ENCODE data around the gene PJVK. TPM values are rescaled to one million over a fixed set of nuclear protein-coding genes. Genes with fewer than 3 reads are reported as not detected.

PJVK gene
- total and polyA plus RNA-seq, 2 donors (not counting 3 experiments of a cell fraction or from before 2014, with no cell fraction given) = 1.3 to 1.4 TPM

DNA sequence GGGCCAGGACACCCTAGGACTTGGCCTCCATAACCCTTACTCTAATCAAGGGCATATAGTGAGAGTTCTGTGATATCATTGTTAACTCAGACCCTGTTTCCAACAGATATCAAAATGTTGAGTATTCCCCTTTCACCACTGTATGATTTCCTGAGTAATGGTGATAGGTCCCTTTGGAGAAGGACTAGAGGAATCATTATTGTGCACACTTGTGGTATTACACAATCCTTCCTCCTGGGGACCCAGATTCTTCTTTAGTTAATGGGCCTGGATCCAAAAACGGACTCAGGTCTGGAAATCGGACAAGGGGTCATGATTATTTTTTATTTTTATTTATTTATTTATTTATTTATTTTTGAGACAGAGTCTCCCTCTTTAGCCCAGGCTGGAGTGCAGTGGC, 23.7 kb upstream of the PJVK start:
- DNase-seq (ENCODE audit: low read depth, low spot score) = no peak
- Histone ChIP-seq H3K9me1 (replicated peaks; ENCODE audit: control insufficient read depth, extremely low read depth, insufficient read depth, low read length) (no peaks in the 10 kb centered on the region), H3K9ac (replicated peaks; ENCODE audit: extremely low read depth, insufficient read depth, low read length) (no peak overlapping the region), H3K4me3 (replicated peaks in 1 of 3; ENCODE audit: insufficient read depth in 1 of 3, low read depth in 1 of 3, low read length in 3 of 3) (no peak overlapping the region), H3K4me2 (ENCODE audit: insufficient read depth, low read length) (no peak overlapping the region), H3K27me3 (ENCODE audit: control insufficient read depth in 2 of 2, insufficient read depth in 2 of 2, low read length in 2 of 2) (no peaks in the 10 kb centered on the region), H4K20me1 (replicated peaks; ENCODE audit: control insufficient read depth, extremely low read depth, insufficient read depth, low read length) (no peaks in the 10 kb centered on the region), H3K27ac (ENCODE audit: insufficient read depth, low read depth, low read length) (no peak overlapping the region), H3K36me3 (ENCODE audit: control insufficient read depth in 2 of 2, extremely low read depth in 1 of 2, insufficient read depth in 2 of 2, low read length in 2 of 2) (peaks cover 11 to 14% of the 10 kb centered on the region in 2 experiments), H3K79me2 (ENCODE audit: control insufficient read depth, insufficient read depth, low read length) (peaks cover 2% of the 10 kb centered on the region), H3K9me3 (replicated peaks; ENCODE audit: control insufficient read depth, insufficient read depth, low read length) (no peaks in the 10 kb centered on the region), H2AFZ (ENCODE audit: low read depth, low read length) (no peak overlapping the region), H3K4me1 (ENCODE audit: control insufficient read depth, extremely low read depth, insufficient read depth, low read length) (no peaks in the 10 kb centered on the region)
- dilution Hi-C loops (cut with MboI; ENCODE audit: extremely low pct_ligation_motif_present, low sequenced_read_pairs) (loop anchor here (25.0 kb wide), 1 partner anchor 290 kb away; no protein-coding TSS in a partner anchor), intact Hi-C loops (cut with micrococcal nuclease) (no loop called here)
- no peak for TF ChIP-seq FOS (IDR thresholded peaks at IDR 0.05; ENCODE audit: borderline replicate concordance, insufficient read depth, low read length)
- no peak for TF ChIP-seq JUN (IDR thresholded peaks at IDR 0.05; ENCODE audit: borderline replicate concordance, insufficient read depth, insufficient read length, low read depth)
- no peak for TF ChIP-seq EZH2 (IDR thresholded peaks at IDR 0.05; ENCODE audit: borderline replicate concordance, low read depth, low read length, severe bottlenecking)
- TF ChIP-seq MYC (IDR thresholded peaks at IDR 0.05; ENCODE audit: low read depth, low read length) = no peak
- TF ChIP-seq, protein P1, sequence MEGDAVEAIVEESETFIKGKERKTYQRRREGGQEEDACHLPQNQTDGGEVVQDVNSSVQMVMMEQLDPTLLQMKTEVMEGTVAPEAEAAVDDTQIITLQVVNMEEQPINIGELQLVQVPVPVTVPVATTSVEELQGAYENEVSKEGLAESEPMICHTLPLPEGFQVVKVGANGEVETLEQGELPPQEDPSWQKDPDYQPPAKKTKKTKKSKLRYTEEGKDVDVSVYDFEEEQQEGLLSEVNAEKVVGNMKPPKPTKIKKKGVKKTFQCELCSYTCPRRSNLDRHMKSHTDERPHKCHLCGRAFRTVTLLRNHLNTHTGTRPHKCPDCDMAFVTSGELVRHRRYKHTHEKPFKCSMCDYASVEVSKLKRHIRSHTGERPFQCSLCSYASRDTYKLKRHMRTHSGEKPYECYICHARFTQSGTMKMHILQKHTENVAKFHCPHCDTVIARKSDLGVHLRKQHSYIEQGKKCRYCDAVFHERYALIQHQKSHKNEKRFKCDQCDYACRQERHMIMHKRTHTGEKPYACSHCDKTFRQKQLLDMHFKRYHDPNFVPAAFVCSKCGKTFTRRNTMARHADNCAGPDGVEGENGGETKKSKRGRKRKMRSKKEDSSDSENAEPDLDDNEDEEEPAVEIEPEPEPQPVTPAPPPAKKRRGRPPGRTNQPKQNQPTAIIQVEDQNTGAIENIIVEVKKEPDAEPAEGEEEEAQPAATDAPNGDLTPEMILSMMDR (IDR thresholded peaks at IDR 0.05; ENCODE audit: extremely low read depth in 1 of 2, insufficient read depth in 1 of 2, low read depth in 1 of 2, low read length in 2 of 2) = no peak
- TF ChIP-seq, protein P2, sequence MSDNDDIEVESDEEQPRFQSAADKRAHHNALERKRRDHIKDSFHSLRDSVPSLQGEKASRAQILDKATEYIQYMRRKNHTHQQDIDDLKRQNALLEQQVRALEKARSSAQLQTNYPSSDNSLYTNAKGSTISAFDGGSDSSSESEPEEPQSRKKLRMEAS (IDR thresholded peaks at IDR 0.05; ENCODE audit: insufficient read depth, insufficient read length) = no peak
- TF ChIP-seq POLR2A (IDR thresholded peaks at IDR 0.05; ENCODE audit: low read depth, low read length) = no peak
- TF ChIP-seq POLR2AphosphoS5 (IDR thresholded peaks at IDR 0.05; ENCODE audit: insufficient read depth, low read depth, low read length) = no peak
- no peak for TF ChIP-seq GATA2 (IDR thresholded peaks at IDR 0.05; ENCODE audit: insufficient read depth, insufficient read length, low read depth, low read length)
- no TSS peak for BruUV-seq (replicated peaks)
- POLR2A ChIA-PET = interaction anchor here (1.3 kb wide), 1 partner anchor 24 kb away, joined by 4 read pairs; the partner anchor contains the start of genes PJVK and PRKRA
- CTCF ChIA-PET = interaction anchor here (2.4 to 2.9 kb wide), 2 partner anchors 8 to 13 kb away, joined by 11 to 16 read pairs; no protein-coding TSS in a partner anchor
- no peak for FAIRE-seq
